Measurements from ENCODE around the gene WNK2. TPM values are rescaled to one million over a fixed set of nuclear protein-coding genes. Genes with fewer than 3 reads are reported as not detected.
"Not testable (repeated sequence)": the region's sequence is repeated elsewhere in the genome, so short reads cannot be mapped to it uniquely, and the experiment has no call there.

Gene WNK2
- total RNA-seq, 4 donors from 2014 or later: 3.8 to 17.7 (median 9.0) TPM

DNA sequence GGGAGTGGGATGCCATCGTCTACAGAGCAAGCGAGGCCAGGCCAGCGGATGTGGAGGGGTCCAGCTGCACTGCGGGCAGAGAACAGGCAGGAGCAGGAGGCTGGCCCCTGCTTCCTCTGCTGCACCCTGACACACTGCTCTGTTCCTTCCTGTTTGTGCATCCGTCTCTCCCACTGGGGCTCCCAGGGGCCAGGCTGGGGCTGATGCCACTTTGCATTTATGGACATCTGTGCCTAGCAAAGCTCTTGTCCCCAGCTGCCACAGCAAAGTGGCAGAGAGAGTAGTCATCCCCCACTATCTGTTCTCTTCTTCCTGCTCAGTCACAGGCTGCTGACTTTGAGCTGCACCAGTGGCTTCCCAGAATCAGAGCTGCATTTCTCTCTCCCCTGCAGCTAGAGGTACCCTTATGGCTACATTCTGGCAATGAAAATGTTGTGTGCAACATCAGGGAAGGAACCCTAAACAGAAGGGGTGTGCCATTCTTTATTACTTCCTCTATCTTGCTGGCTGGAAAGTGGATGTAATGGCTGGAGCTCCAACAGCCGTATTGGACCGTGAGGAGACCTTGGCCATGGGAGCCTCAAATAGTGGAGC, 45.7 kb upstream of the WNK2 start:
- no peak for DNase-seq (ENCODE audit: low spot score in 2 of 2)
- no peak overlapping the region for H3K27ac ChIP-seq
- WGBS, 2 donors: 59 to 85% methylated on average over 5 to 7 of the region's 7 CpGs

DNA sequence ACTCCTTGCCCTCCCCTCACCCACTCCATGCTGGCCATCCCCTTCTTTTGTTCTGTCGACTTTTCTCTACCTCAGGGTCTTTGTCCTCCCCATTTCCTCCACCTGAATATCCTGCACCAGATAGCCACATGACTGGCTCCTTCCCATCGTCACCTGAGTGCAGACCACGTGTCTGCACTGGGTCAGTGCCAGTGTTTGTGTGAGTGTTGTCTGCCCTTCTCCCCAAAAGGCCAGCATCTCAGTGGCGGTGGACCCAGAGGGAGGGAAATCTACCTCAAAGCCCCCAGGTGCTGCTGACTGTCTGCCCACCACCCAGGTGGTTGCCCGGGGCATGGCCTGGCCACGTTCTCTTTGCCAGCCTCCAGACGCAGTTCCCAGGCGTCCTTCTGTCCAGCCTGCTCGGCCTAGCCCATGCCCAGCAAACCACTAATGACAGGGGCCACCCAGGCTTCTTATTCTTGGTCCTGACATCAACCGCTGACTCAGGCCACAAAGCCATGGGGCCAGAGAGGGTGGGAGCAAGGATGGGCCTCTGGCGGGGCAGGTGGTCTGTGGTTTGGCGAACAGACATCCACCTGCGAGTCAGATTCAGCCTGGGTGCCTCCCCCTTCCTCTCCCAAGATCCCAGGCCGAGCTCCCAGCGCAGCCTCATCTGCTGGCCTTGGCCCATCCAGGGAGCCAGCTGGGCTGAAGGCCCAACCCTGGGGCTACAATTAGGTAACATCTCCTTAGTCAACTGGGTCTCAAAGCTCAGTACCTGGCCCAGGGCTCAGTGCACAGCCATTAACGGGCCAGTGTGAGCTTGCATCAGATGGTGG, 44.4 kb upstream of the WNK2 start:
- Histone ChIP-seq H3K27ac (no peak overlapping the region), H3K36me3 (no peaks in the 10 kb centered on the region), H3K4me1 (peaks cover 0 to 39% (median 15%) of the 10 kb centered on the region in 4 donors), H3K27me3 (no peaks in the 10 kb centered on the region), H3K4me3 (no peak overlapping the region), H3K9me3 (peaks cover 0 to 6% (median 0%) of the 10 kb centered on the region in 4 donors)
- no peak for TF ChIP-seq POLR2A (IDR thresholded peaks at IDR 0.05)
- TF ChIP-seq, protein P1, sequence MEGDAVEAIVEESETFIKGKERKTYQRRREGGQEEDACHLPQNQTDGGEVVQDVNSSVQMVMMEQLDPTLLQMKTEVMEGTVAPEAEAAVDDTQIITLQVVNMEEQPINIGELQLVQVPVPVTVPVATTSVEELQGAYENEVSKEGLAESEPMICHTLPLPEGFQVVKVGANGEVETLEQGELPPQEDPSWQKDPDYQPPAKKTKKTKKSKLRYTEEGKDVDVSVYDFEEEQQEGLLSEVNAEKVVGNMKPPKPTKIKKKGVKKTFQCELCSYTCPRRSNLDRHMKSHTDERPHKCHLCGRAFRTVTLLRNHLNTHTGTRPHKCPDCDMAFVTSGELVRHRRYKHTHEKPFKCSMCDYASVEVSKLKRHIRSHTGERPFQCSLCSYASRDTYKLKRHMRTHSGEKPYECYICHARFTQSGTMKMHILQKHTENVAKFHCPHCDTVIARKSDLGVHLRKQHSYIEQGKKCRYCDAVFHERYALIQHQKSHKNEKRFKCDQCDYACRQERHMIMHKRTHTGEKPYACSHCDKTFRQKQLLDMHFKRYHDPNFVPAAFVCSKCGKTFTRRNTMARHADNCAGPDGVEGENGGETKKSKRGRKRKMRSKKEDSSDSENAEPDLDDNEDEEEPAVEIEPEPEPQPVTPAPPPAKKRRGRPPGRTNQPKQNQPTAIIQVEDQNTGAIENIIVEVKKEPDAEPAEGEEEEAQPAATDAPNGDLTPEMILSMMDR (IDR thresholded peaks at IDR 0.05): no peak
- WGBS, 2 donors: 78 to 91% methylated on average over 13 to 16 of the region's 16 CpGs
- no peak for DNase-seq (ENCODE audit: low spot score in 2 of 2)

More for the DNA sequence above, 45.7 kb upstream of the WNK2 start:
- H3K27me3 ChIP-seq: no peaks in the 10 kb centered on the region
- H3K4me3 ChIP-seq: no peak overlapping the region
- H3K4me1 ChIP-seq: peaks cover 0 to 31% (median 11%) of the 10 kb centered on the region in 4 donors
- TF ChIP-seq, protein P1 (IDR thresholded peaks at IDR 0.05): no peak
- TF ChIP-seq POLR2A (IDR thresholded peaks at IDR 0.05) (no peak), EP300 (IDR thresholded peaks at IDR 0.05) (no peak)
- no peaks in the 10 kb centered on the region for H3K36me3 ChIP-seq
- peaks cover 0 to 6% (median 0%) of the 10 kb centered on the region in 4 donors for H3K9me3 ChIP-seq

DNA sequence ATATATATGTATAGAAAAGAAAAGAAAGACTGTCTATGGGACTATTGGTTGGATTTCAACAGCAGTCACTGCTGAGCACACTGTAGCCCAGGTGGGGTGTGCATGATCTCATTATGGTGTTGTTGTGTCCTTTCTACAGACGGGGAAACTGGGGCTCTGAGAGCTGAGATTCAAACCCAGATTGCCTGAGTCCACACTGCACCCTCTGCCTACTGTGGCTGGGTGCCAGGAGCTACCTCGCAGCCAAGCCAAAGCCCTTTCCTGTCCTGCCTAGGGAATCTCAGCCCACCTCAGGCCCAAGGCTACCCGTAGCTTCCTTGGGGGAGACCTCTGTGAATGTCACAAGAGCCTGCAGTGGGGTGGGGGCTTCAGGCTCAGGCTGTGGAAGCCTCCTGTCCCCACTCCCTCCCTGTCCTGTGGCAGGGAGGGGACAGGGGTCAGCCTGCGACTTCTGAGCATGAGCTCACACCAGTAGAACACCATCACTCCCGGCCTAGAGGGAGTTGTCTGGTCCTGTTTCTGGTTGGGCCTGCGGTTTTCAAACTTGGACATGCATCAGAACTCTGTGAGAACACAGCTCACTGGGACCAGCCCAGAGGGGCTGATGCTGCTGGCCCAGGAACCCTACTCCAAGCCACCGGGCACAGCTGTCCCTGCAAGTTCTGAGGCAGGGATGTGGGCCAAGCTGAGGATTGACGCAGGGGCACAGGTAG, 42.0 kb upstream of the WNK2 start:
- Histone ChIP-seq H3K27ac (peak overlapping the region in 2 of 4 donors; percentile 11 to 53), H3K4me3 (no peak overlapping the region), H3K36me3 (no peaks in the 10 kb centered on the region), H3K27me3 (no peaks in the 10 kb centered on the region), H3K4me1 (peaks cover 0 to 22% (median 9%) of the 10 kb centered on the region in 4 donors), H3K9me3 (peaks cover 0 to 6% (median 0%) of the 10 kb centered on the region in 4 donors)
- TF ChIP-seq EP300 (IDR thresholded peaks at IDR 0.05) (no peak), POLR2A (IDR thresholded peaks at IDR 0.05) (no peak)
- TF ChIP-seq, protein P1 (IDR thresholded peaks at IDR 0.05): no peak
- 64 to 76% methylated on average over 6 to 8 of the region's 8 CpGs for WGBS, 2 donors
- no peak for DNase-seq (ENCODE audit: low spot score in 2 of 2)

DNA sequence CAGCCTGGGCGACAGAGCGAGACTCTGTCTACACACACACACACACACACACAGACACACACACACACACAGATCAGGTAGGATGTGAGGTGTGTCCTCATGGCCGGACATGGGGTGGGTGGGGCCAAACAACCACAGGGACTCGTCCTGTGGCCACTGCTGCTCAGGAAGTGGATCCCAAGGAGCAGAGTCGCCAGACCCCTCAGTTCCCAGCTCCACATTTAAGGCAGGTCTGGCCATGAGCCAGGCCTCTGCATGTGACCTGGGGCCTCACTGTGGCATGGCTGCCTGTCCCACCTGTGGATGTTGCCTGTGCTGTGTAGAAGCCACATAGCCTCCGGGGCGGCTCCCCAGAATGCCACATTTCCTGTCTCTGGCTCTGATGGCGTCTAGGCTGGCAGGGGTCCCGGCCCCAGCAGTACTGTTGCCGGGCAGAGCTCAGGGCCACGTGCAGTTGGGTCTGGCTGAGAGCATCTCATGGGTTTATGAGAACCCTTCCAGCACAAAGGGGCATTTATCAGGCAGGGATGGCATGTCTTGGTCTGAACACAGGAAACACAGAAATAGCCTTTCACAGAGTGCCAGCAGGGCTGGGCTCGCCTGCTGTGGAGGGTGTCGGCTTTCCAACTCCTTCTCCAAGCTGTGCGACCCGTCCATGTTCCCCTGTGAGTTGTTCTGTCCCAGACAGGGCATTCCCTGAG, 40.0 kb upstream of the WNK2 start:
- DNase-seq (ENCODE audit: low spot score in 2 of 2): no peak
- TF ChIP-seq, protein P1 (IDR thresholded peaks at IDR 0.05): no peak
- TF ChIP-seq EP300 (IDR thresholded peaks at IDR 0.05) (peak in 1 of 2 donors; percentile 87), POLR2A (IDR thresholded peaks at IDR 0.05) (peak in 1 of 2 donors; percentile 11)
- H3K9me3 ChIP-seq: no peaks in the 10 kb centered on the region
- 31 to 32% methylated on average over 10 to 15 of the region's 15 CpGs for WGBS, 2 donors
- H3K4me1 ChIP-seq: peaks cover 0 to 22% (median 9%) of the 10 kb centered on the region in 4 donors
- H3K27ac ChIP-seq: peak overlapping the region; percentile 23 to 93 (median 80)
- H3K36me3 ChIP-seq: no peaks in the 10 kb centered on the region
- no peaks in the 10 kb centered on the region for H3K27me3 ChIP-seq
- H3K4me3 ChIP-seq: peak overlapping the region in 1 of 4 donors; percentile 3

DNA sequence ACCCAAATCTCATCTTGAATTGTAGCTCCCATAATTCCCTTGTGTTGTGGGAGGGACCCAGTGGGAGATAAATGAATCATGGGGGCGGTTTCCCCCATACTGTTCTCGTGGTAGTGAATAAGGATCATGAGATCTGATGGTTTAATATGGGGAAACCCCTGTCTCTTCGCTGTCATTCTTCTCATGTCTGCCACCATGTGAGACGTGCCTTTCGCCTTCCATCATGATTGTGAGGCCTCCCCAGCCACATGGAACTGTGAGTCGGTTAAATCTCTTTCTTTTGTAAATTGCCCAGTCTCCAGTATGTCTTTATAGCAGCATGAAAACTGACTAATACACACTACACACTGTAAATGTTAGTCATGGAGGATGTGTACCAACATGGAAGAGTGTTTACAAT, 37.2 kb upstream of the WNK2 start:
- not testable (repeated sequence) for H3K9me3 ChIP-seq; H3K4me3 ChIP-seq; H3K36me3 ChIP-seq; DNase-seq (ENCODE audit: low spot score in 2 of 2); H3K27ac ChIP-seq; H3K27me3 ChIP-seq
- WGBS, 2 donors: 76 to 87% methylated on average over 6 of the region's 6 CpGs
- peaks cover 0 to 22% (median 9%) of the 10 kb centered on the region in 4 donors for H3K4me1 ChIP-seq
